Endothelial cell of umbilical vein (primary cell): ENCODE results near the gene RAB7A. TPM values are rescaled to one million over a fixed set of nuclear protein-coding genes. Genes with fewer than 3 reads are reported as not detected.

Source experiments
- BruUV-seq: library from RNA; stranded (reverse); fragments of 400-500 nt; replicated peaks from 2 replicates; lab custom pipeline; 2021; lab: Mats Ljungman, UMichigan
- CTCF ChIA-PET: fragments of 300-600, 350-600 bp; sonication (Branson Sonifier 250); formaldehyde crosslinking; loops from one replicate; lab custom pipeline; 2021; ENCODE audit warnings: antibody characterized with exemption, inconsistent platforms; lab: Charles Lee
- POLR2A ChIA-PET: fragments of 300-600, 350-600 bp; sonication (Branson Sonifier 250); formaldehyde crosslinking; loops from one replicate; lab custom pipeline; 2021; ENCODE audit warnings: antibody characterized with exemption, inconsistent platforms; lab: Charles Lee
- DNase-seq: peaks from one replicate; pipeline ENCODE4 v3.0.0-alpha.2; 2011; ENCODE audit warnings: low read depth, low spot score
- FAIRE-seq: peaks from 2 replicates; lab custom pipeline; 2011; peaks lifted over from hg19 to GRCh38; lab: Jason Lieb, UNC
- H2AFZ ChIP-seq: 2 replicates; pipeline ENCODE4 v1.6.0; 2012; ENCODE audit warnings: low read depth, low read length, control low read depth, inconsistent platforms
- H3K27ac ChIP-seq: 2 replicates; pipeline ENCODE4 v1.5.1; 2011; ENCODE audit warnings: low read depth, mild to moderate bottlenecking, control low read depth, low read length, moderate library complexity; ENCODE audit not compliant: insufficient read depth
- H3K27me3 ChIP-seq, 2 experiments: 2 replicates each; pipeline versions ENCODE4 v1.6.0 to v1.6.1; 2011; ENCODE audit warnings: low read length in 2 of 2, mixed read lengths in 1 of 2; ENCODE audit not compliant: control insufficient read depth in 2 of 2, insufficient read depth in 2 of 2
- H3K36me3 ChIP-seq, 2 experiments: 2 replicates in 1 of 2; 3 replicates in 1 of 2; pipeline ENCODE4 v1.5.1; 2011; ENCODE audit warnings: low read length in 2 of 2, mild to moderate bottlenecking in 1 of 2, moderate library complexity in 1 of 2; ENCODE audit not compliant: control insufficient read depth in 2 of 2, insufficient read depth in 2 of 2; ENCODE audit errors: extremely low read depth in 1 of 2
- H3K4me1 ChIP-seq: 3 replicates; pipeline ENCODE4 v1.5.1; 2011; ENCODE audit warnings: mild to moderate bottlenecking, low read length; ENCODE audit not compliant: control insufficient read depth, insufficient read depth; ENCODE audit errors: extremely low read depth
- H3K4me2 ChIP-seq: 2 replicates; pipeline ENCODE4 v1.6.1; 2011; ENCODE audit warnings: low read length, control low read depth, mixed read lengths; ENCODE audit not compliant: insufficient read depth
- H3K4me3 ChIP-seq, 3 experiments: fragments of 200-600 bp in 1 of 3; sonication (generic), shearing (Covaris generic) in 1 of 3; replicated peaks in 1 of 3; 2 replicates each; pipeline ENCODE4 v1.5.1; 2011 to 2016; ENCODE audit warnings: control low read depth in 3 of 3, low read length in 3 of 3, mild to moderate bottlenecking in 2 of 3, inconsistent platforms in 1 of 3, low read depth in 1 of 3, moderate library complexity in 1 of 3; ENCODE audit not compliant: insufficient read depth in 1 of 3
- H3K79me2 ChIP-seq: 2 replicates; pipeline ENCODE4 v1.6.0; 2012; ENCODE audit warnings: low read length, inconsistent platforms; ENCODE audit not compliant: control insufficient read depth, insufficient read depth
- H3K9ac ChIP-seq: replicated peaks from 2 replicates; pipeline ENCODE3; 2011; ENCODE audit warnings: low read length, control low read depth; ENCODE audit not compliant: insufficient read depth; ENCODE audit errors: extremely low read depth
- H3K9me1 ChIP-seq: replicated peaks from 3 replicates; pipeline ENCODE4 v1.6.0; 2011; ENCODE audit warnings: mild to moderate bottlenecking, low read length; ENCODE audit not compliant: control insufficient read depth, insufficient read depth; ENCODE audit errors: extremely low read depth
- H3K9me3 ChIP-seq: replicated peaks from 2 replicates; pipeline ENCODE4 v1.5.1; 2012; ENCODE audit warnings: low read length, inconsistent platforms; ENCODE audit not compliant: control insufficient read depth, insufficient read depth
- H4K20me1 ChIP-seq: replicated peaks from 2 replicates; pipeline ENCODE3; 2011; ENCODE audit warnings: mild to moderate bottlenecking, low read length; ENCODE audit not compliant: control insufficient read depth, insufficient read depth; ENCODE audit errors: extremely low read depth
- EZH2 ChIP-seq: IDR thresholded peaks from 2 replicates; pipeline ENCODE4 v1.6.1; 2012; ENCODE audit warnings: borderline replicate concordance, low read depth, mild to moderate bottlenecking, moderate library complexity, low read length, inconsistent platforms; ENCODE audit not compliant: severe bottlenecking
- FOS ChIP-seq: IDR thresholded peaks from 2 replicates; pipeline ENCODE4 v1.6.1; 2011; ENCODE audit warnings: mild to moderate bottlenecking, low read length, moderate library complexity, borderline replicate concordance; ENCODE audit not compliant: insufficient read depth
- GATA2 ChIP-seq: IDR thresholded peaks from 2 replicates; pipeline ENCODE4 v1.7.0; 2011; ENCODE audit warnings: low read depth, mild to moderate bottlenecking, moderate library complexity, mixed read lengths, low read length; ENCODE audit not compliant: insufficient read length, insufficient read depth
- JUN ChIP-seq: IDR thresholded peaks from 2 replicates; pipeline ENCODE4 v1.6.1; 2011; ENCODE audit warnings: borderline replicate concordance, low read depth; ENCODE audit not compliant: insufficient read length, insufficient read depth
- MYC ChIP-seq: IDR thresholded peaks from one replicate; pipeline ENCODE4 v1.6.1; 2011; ENCODE audit warnings: mild to moderate bottlenecking, low read depth, low read length
- POLR2A ChIP-seq: IDR thresholded peaks from 2 replicates; pipeline ENCODE4 v1.6.1; 2012; ENCODE audit warnings: low read depth, mild to moderate bottlenecking, control low read depth, low read length
- POLR2AphosphoS5 ChIP-seq: IDR thresholded peaks from 2 replicates; pipeline ENCODE4 v1.6.1; 2012; ENCODE audit warnings: low read depth, mild to moderate bottlenecking, control low read depth, low read length, moderate library complexity; ENCODE audit not compliant: insufficient read depth
- dilution Hi-C: fragments of 300-500 bp; cut with MboI; formaldehyde crosslinking; loops from one replicate; pipeline ENCODE4 v1.15.0; 2019; ENCODE audit warnings: low sequenced_read_pairs; ENCODE audit not compliant: extremely low pct_ligation_motif_present
- intact Hi-C: fragments of 100-400 bp; cut with micrococcal nuclease; formaldehyde crosslinking; loops from one replicate; pipeline ENCODE4 v1.10.0; 2022
- polyA plus RNA-seq, 4 experiments: library from polyadenylated mRNA; depleted of rRNA in 3 of 4; stranded (reverse) in 3 of 4; unstranded in 1 of 4; fragments of >200 nt; gene quantifications; 2 replicates each; pipeline versions ENCODE4 v1.2.1 to v1.2.3, GENCODE V29; 2011 to 2012; ENCODE audit warnings: missing spikeins in 1 of 4
- total RNA-seq: library from RNA; stranded (reverse); gene quantifications from 2 replicates; pipeline ENCODE4 v1.2.3, GENCODE V29; 2021
- TF ChIP-seq, protein P1 (sequence below), 2 donors: IDR thresholded peaks; 1 replicate in 1 of 2; 2 replicates in 1 of 2; pipeline ENCODE4 v1.5.1; 2011; ENCODE audit warnings: low read length in 2 of 2, mild to moderate bottlenecking in 2 of 2, moderate library complexity in 2 of 2, control low read depth in 1 of 2, inconsistent platforms in 1 of 2, low read depth in 1 of 2; ENCODE audit not compliant: insufficient read depth in 1 of 2; ENCODE audit errors: extremely low read depth in 1 of 2
- TF ChIP-seq, protein P2 (sequence below): IDR thresholded peaks from 2 replicates; pipeline ENCODE4 v1.6.1; 2011; ENCODE audit not compliant: insufficient read depth, insufficient read length

Gene RAB7A
- total and polyA plus RNA-seq, 2 donors (not counting 3 experiments of a cell fraction or from before 2014, with no cell fraction given) = 243 to 262 TPM

DNA sequence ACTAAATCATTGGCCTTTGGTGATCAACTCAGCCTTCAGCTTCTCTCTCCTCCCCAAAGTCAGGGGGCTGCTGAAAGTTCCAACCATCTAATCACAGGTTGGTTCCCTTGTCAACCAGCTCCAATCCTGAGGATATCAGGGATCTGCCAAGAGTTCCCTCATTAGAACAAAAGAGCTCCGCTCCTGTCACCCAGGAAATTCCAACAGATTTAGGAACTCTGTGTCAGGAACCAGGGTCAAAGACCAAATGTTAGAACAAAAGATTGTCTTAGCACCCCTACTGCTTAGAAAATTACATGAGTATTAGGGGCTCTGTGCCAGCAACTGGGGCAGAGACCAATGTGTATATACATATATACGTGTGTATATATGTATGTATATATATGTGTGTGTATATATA is 32.3 kb upstream of the RAB7A start:
- Histone ChIP-seq H3K9ac (no peak overlapping the region), H3K9me1 (no peaks in the 10 kb centered on the region), H3K27ac (no peak overlapping the region), H3K9me3 (no peaks in the 10 kb centered on the region), H3K4me1 (no peaks in the 10 kb centered on the region), H3K79me2 (no peaks in the 10 kb centered on the region), H3K4me2 (no peak overlapping the region), H3K36me3 (no peaks in the 10 kb centered on the region), H2AFZ (no peak overlapping the region), H3K27me3 (peaks cover 0 to 3% of the 10 kb centered on the region in 2 experiments), H3K4me3 (no peak overlapping the region), H4K20me1 (no peaks in the 10 kb centered on the region)
- dilution Hi-C loops = no loop called here
- CTCF ChIA-PET = interaction anchor here (1.6 kb wide), 1 partner anchor 13 kb away, joined by 6 read pairs; no protein-coding TSS in a partner anchor
- BruUV-seq = no TSS peak
- POLR2A ChIA-PET = no interaction called here
- no peak for TF ChIP-seq POLR2AphosphoS5
- TF ChIP-seq, protein P1, sequence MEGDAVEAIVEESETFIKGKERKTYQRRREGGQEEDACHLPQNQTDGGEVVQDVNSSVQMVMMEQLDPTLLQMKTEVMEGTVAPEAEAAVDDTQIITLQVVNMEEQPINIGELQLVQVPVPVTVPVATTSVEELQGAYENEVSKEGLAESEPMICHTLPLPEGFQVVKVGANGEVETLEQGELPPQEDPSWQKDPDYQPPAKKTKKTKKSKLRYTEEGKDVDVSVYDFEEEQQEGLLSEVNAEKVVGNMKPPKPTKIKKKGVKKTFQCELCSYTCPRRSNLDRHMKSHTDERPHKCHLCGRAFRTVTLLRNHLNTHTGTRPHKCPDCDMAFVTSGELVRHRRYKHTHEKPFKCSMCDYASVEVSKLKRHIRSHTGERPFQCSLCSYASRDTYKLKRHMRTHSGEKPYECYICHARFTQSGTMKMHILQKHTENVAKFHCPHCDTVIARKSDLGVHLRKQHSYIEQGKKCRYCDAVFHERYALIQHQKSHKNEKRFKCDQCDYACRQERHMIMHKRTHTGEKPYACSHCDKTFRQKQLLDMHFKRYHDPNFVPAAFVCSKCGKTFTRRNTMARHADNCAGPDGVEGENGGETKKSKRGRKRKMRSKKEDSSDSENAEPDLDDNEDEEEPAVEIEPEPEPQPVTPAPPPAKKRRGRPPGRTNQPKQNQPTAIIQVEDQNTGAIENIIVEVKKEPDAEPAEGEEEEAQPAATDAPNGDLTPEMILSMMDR (IDR thresholded peaks at IDR 0.05; ENCODE audit: extremely low read depth in 1 of 2, insufficient read depth in 1 of 2, low read depth in 1 of 2, low read length in 2 of 2) = no peak
- TF ChIP-seq JUN = no peak
- TF ChIP-seq EZH2 = no peak
- TF ChIP-seq POLR2A = no peak
- no peak for TF ChIP-seq FOS
- FAIRE-seq = no peak
- intact Hi-C loops = no loop called here
- DNase-seq = no peak

DNA sequence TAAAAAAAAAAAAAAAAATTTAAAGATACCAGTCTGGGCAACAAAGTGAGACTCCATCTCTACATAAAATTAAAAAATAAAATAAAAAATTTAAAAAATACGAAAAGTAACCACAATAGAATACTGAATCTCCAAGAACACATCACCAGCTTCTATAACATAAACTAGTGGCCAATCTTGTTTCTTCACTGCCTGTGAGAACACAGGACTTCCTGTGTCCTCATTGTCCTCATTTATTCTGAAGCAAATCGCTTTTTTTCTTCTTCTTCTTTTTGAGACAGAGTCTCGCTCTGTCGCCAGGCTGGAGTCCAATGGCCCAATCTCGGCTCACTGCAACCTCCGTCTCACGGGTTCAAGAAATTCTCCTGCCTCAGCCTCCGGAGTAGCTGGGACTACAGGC is 28.6 kb upstream of the RAB7A start:
- no peaks in the 10 kb centered on the region for H3K79me2 ChIP-seq
- no peak overlapping the region for H3K27ac ChIP-seq
- no peaks in the 10 kb centered on the region for H3K9me3 ChIP-seq
- dilution Hi-C loops = no loop called here
- no peaks in the 10 kb centered on the region for H4K20me1 ChIP-seq
- POLR2A ChIA-PET = interaction anchor here (0.8 kb wide), 1 partner anchor 31 kb away, joined by 4 read pairs; no protein-coding TSS in a partner anchor
- H3K27me3 ChIP-seq = peaks cover 0 to 3% of the 10 kb centered on the region in 2 experiments
- DNase-seq (no peak), FAIRE-seq (no peak)
- no TSS peak for BruUV-seq
- H3K4me2 ChIP-seq = no peak overlapping the region
- no peaks in the 10 kb centered on the region for H3K36me3 ChIP-seq
- H3K9me1 ChIP-seq = no peaks in the 10 kb centered on the region
- intact Hi-C loops = no loop called here
- no peak overlapping the region for H2AFZ ChIP-seq
- H3K9ac ChIP-seq = no peak overlapping the region
- TF ChIP-seq JUN (no peak), FOS (no peak), GATA2 (no peak), MYC (no peak), POLR2A (no peak), EZH2 (no peak), POLR2AphosphoS5 (no peak)
- TF ChIP-seq, protein P2, sequence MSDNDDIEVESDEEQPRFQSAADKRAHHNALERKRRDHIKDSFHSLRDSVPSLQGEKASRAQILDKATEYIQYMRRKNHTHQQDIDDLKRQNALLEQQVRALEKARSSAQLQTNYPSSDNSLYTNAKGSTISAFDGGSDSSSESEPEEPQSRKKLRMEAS = no peak
- TF ChIP-seq, protein P1 (IDR thresholded peaks at IDR 0.05; ENCODE audit: extremely low read depth in 1 of 2, insufficient read depth in 1 of 2, low read depth in 1 of 2, low read length in 2 of 2) = no peak
- no peaks in the 10 kb centered on the region for H3K4me1 ChIP-seq
- H3K4me3 ChIP-seq = no peak overlapping the region
- CTCF ChIA-PET = interaction anchor here (2.0 kb wide), 1 partner anchor 17 kb away, joined by 4 read pairs; no protein-coding TSS in a partner anchor
